ENCODE measurements around the gene SLC6A1.

SLC6A1 gene

DNA sequence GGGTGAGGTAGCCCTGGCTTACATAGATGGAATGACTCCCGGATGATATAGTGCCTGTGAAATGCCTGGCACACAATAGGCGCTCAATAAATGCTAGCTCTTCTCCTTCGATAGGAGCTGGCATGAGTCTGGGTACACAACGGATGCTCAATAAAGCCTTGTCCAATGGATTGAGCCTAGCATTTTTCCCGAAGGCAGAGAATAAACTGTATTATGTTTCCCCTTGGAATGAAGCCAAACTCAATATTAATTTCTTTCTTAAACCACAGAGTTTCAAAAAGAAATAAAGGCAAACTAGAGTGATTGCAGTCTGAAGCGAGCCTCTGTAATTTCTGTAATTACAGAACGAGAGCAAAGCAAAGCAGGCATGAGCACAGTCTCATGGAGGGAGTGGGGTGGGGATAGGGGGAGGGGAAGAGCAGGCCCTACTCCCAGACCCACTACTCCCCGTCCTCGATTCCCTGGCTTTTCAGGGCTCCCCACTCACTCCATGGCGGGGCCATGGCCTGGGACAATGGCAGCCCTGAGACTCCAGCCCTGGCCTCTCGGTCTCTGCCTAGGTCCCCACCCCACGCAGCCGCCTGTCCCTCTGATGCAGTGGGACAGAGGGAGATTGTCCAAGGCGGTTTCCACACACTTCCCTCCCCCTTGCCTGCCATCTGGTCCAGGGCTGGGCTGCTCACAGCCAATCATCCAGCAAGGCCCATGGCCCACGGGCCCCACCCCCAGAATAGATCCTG is 18.0 kb downstream of the SLC6A1 start:
- no peak for FAIRE-seq
- TF ChIP-seq PAX5 (IDR thresholded peaks at IDR 0.05; ENCODE audit: insufficient read depth, low read length, severe bottlenecking) (no peak), POU2F2 (IDR thresholded peaks at IDR 0.05; ENCODE audit: low read depth, low read length) (no peak), POLR2A (IDR thresholded peaks at IDR 0.05; ENCODE audit: low read depth, low read length) (no peak), TAF1 (IDR thresholded peaks at IDR 0.05; ENCODE audit: low read depth, low read length) (no peak), SPI1 (IDR thresholded peaks at IDR 0.05; ENCODE audit: low read depth, low read length) (no peak), POLR2AphosphoS5 (IDR thresholded peaks at IDR 0.05; ENCODE audit: low read depth, low read length) (no peak)
- DNase-seq (ENCODE audit: insufficient read length, low spot score), result no peak

DNA sequence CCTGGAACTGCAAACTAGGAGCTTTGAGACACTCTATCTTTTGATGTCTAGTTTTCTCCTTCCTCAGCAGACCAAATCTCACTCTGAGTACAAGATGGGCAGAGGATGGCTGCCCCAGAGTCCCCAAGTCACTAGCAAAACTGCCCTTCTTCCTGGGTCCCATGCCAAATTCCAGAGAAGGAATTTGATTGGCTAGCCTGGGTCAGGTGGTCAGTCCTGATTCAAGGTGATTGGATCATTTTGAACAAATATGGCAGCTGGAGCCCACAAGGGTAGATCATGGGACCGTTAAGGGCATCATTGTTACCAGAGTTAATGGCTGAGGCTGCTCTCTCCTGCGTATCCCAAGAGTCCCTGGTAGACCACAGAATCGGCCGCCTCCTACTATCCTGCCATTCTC is 21.7 kb downstream of the SLC6A1 start:
- no peak for FAIRE-seq
- TF ChIP-seq TAF1 (IDR thresholded peaks at IDR 0.05; ENCODE audit: low read depth, low read length) (no peak), POLR2AphosphoS5 (IDR thresholded peaks at IDR 0.05; ENCODE audit: low read depth, low read length) (no peak), PAX5 (IDR thresholded peaks at IDR 0.05; ENCODE audit: insufficient read depth, low read length, severe bottlenecking) (no peak), POLR2A (IDR thresholded peaks at IDR 0.05; ENCODE audit: low read depth, low read length) (no peak), POU2F2 (IDR thresholded peaks at IDR 0.05; ENCODE audit: low read depth, low read length) (no peak), SPI1 (IDR thresholded peaks at IDR 0.05; ENCODE audit: low read depth, low read length) (no peak)
- DNase-seq (ENCODE audit: insufficient read length, low spot score), result no peak

DNA sequence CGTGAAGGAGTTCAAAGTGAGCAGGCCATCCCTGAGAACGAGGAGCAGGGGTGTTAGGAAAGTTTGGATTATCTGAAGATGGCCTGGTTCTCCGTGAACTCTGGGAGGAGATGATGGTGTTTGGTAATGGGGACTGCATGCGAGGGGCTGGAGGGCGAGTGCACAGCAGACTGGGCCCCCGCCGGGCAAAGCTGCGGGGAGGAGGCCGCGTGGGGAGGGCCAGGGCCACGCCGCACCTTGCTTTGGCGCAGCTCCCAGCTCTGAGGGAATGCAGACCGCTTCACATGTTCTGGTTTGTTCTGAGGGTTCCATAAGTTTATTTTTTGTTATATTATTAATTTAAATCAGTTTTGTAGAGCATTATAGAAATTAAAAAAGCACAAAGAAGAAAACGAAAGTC is 22.2 kb downstream of the SLC6A1 start:
- DNase-seq (ENCODE audit: insufficient read length, low spot score) (no peak), FAIRE-seq (no peak)
- TF ChIP-seq POLR2AphosphoS5 (IDR thresholded peaks at IDR 0.05; ENCODE audit: low read depth, low read length), result no peak
- no peak for TF ChIP-seq SPI1 (IDR thresholded peaks at IDR 0.05; ENCODE audit: low read depth, low read length)
- no peak for TF ChIP-seq TAF1 (IDR thresholded peaks at IDR 0.05; ENCODE audit: low read depth, low read length)
- TF ChIP-seq PAX5 (IDR thresholded peaks at IDR 0.05; ENCODE audit: insufficient read depth, low read length, severe bottlenecking), result no peak
- TF ChIP-seq POLR2A (IDR thresholded peaks at IDR 0.05; ENCODE audit: low read depth, low read length), result no peak

DNA sequence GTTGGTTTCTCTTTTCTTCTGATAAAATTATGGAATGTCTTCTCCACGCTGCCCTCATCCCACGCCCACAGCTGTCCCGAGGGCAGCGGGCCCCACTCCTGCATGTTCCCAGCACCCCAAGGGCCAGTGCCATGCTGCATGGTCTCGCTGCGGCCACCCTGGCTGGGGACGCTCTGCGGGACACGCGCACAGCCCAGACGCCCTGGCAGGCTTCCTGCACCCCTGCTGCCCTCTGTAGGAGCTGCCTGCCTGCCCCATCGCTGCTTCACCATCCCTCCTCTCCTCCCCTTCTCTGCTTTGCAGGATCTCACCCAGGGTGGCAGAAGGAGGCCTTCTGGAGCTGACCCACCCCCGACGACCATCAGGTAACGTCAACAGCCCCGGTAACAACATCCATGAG is 22.8 kb downstream of the SLC6A1 start:
- no peak for FAIRE-seq
- TF ChIP-seq POU2F2 (IDR thresholded peaks at IDR 0.05; ENCODE audit: low read depth, low read length), result no peak
- TF ChIP-seq TAF1 (IDR thresholded peaks at IDR 0.05; ENCODE audit: low read depth, low read length), result no peak
- no peak for TF ChIP-seq POLR2A (IDR thresholded peaks at IDR 0.05; ENCODE audit: low read depth, low read length)
- no peak for TF ChIP-seq POLR2AphosphoS5 (IDR thresholded peaks at IDR 0.05; ENCODE audit: low read depth, low read length)
- no peak for DNase-seq (ENCODE audit: insufficient read length, low spot score)

DNA sequence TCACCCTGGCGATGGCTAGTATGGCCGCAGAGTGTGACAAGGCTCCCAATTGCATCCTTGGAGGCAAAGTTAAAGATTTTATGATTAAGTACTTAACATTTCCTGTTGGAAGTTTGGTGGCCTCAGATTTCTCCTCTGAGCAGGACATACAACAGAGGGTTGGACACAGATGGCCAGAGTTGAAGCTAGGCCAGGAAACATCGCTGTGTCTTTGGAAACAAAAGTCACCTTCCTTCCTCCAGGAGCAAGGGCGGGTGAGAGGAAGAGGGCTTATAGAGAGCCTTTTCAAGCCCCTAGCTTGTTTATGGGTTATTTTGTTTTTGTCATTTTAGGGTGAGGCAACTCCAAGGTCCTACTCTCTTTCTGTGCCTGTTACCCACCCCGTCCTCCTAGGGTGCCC is 24.2 kb downstream of the SLC6A1 start:
- DNase-seq (ENCODE audit: insufficient read length, low spot score), result no peak
- TF ChIP-seq POLR2A (IDR thresholded peaks at IDR 0.05; ENCODE audit: low read depth, low read length) (no peak), POLR2AphosphoS5 (IDR thresholded peaks at IDR 0.05; ENCODE audit: low read depth, low read length) (no peak), POU2F2 (IDR thresholded peaks at IDR 0.05; ENCODE audit: low read depth, low read length) (no peak), PAX5 (IDR thresholded peaks at IDR 0.05; ENCODE audit: insufficient read depth, low read length, severe bottlenecking) (no peak)
- no peak for FAIRE-seq

DNA sequence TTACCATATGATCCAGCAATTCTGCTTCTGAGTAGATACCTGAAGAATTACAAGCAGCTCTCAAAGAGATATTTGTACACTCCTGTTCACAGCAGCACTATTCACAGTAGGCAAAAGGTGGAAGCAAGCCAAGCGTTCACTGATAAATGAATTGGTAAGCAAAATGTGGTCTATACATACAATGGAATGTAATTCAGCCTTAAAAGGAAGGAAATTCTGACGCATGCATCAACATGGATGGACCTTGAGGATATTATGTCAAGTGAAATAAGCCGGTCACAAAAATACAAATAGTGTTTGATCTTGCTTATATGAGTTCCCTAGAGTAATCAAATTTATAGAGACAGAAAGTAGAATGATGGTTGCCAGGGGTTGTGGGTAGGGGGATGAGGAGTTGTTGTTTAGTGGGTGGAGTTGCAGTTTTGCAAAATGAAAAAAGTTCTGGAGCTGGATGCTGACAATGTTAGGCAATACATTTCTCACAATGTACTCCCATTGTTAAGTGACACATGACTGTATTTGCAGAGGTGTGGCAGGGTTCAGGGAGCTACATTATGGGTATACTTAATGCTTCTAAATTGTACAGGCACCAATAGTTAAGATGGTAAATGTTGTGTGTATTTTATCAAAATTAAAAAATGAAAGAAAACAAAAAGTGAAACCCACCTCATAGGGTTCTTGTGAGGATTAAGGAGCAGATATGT is 26.7 kb downstream of the SLC6A1 start:
- DNase-seq (ENCODE audit: insufficient read length, low spot score) (no peak), FAIRE-seq (no peak)
- no peak for TF ChIP-seq PAX5 (IDR thresholded peaks at IDR 0.05; ENCODE audit: insufficient read depth, low read length, severe bottlenecking)
- no peak for TF ChIP-seq POLR2A (IDR thresholded peaks at IDR 0.05; ENCODE audit: low read depth, low read length)
- no peak for TF ChIP-seq TAF1 (IDR thresholded peaks at IDR 0.05; ENCODE audit: low read depth, low read length)
- TF ChIP-seq POLR2AphosphoS5 (IDR thresholded peaks at IDR 0.05; ENCODE audit: low read depth, low read length), result no peak
- TF ChIP-seq SPI1 (IDR thresholded peaks at IDR 0.05; ENCODE audit: low read depth, low read length), result no peak
- no peak for TF ChIP-seq POU2F2 (IDR thresholded peaks at IDR 0.05; ENCODE audit: low read depth, low read length)

DNA sequence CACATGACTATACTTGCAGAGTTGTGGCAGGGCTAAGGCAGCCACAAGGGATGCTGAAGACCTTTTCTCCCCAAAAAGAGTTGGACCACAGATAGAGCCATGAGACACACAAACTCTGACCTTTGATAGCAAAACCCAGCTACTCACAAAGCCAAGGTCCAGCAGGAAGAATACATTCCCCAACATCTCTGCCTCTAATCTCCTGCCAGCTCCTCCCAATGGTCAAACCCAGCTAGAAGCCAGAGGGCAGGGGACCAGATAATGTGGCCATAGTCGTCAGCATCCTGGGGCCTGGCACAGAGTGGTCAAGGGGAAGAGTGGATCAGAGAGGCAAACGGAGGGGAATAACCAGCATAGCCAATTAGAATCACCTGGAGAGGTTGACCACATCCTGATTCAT is 28.2 kb downstream of the SLC6A1 start:
- TF ChIP-seq SPI1 (IDR thresholded peaks at IDR 0.05; ENCODE audit: low read depth, low read length) (no peak), POLR2AphosphoS5 (IDR thresholded peaks at IDR 0.05; ENCODE audit: low read depth, low read length) (no peak), PAX5 (IDR thresholded peaks at IDR 0.05; ENCODE audit: insufficient read depth, low read length, severe bottlenecking) (no peak), TAF1 (IDR thresholded peaks at IDR 0.05; ENCODE audit: low read depth, low read length) (no peak), POU2F2 (IDR thresholded peaks at IDR 0.05; ENCODE audit: low read depth, low read length) (no peak), POLR2A (IDR thresholded peaks at IDR 0.05; ENCODE audit: low read depth, low read length) (no peak)
- DNase-seq (ENCODE audit: insufficient read length, low spot score) (no peak), FAIRE-seq (no peak)

DNA sequence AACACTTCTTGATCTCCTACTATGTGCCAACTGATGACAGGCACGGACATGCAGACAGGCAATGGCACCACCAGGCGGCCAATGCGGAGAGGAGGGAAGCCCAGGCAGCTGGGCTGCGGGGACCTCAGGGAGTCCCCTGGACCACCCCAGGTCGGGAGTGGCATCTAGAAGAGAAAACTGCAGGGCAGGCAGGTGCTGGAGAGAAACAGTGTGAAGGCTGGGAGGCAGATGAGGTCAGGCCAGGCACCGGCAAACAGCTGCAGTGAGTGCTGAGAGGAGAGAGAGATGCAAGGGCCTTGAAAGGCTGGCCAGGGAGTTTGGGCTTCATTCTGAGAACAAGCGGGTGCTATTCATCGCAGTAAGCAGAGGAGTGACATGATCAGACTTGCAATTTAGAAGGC is 29.1 kb downstream of the SLC6A1 start:
- DNase-seq (ENCODE audit: insufficient read length, low spot score), result no peak
- TF ChIP-seq TAF1 (IDR thresholded peaks at IDR 0.05; ENCODE audit: low read depth, low read length) (no peak), SPI1 (IDR thresholded peaks at IDR 0.05; ENCODE audit: low read depth, low read length) (no peak), POU2F2 (IDR thresholded peaks at IDR 0.05; ENCODE audit: low read depth, low read length) (no peak), POLR2AphosphoS5 (IDR thresholded peaks at IDR 0.05; ENCODE audit: low read depth, low read length) (no peak), PAX5 (IDR thresholded peaks at IDR 0.05; ENCODE audit: insufficient read depth, low read length, severe bottlenecking) (no peak), POLR2A (IDR thresholded peaks at IDR 0.05; ENCODE audit: low read depth, low read length) (no peak)
- FAIRE-seq, result no peak

DNA sequence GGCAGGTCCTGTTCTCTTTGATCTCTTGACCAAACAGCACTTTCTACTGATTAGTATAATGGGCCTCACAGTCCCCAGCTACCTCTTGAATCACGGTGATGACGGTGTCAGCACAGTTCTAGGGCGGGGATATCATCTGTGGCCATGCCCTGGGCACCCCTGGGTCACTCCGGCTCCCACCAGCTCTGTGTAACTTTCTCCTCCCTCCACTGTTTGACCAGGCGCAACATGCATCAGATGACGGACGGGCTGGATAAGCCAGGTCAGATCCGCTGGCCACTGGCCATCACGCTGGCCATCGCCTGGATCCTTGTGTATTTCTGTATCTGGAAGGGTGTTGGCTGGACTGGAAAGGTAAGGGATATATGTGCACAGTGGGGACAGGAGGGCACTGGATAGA is 29.6 kb downstream of the SLC6A1 start:
- no peak for FAIRE-seq
- TF ChIP-seq POU2F2 (IDR thresholded peaks at IDR 0.05; ENCODE audit: low read depth, low read length) (no peak), POLR2AphosphoS5 (IDR thresholded peaks at IDR 0.05; ENCODE audit: low read depth, low read length) (no peak), POLR2A (IDR thresholded peaks at IDR 0.05; ENCODE audit: low read depth, low read length) (no peak), TAF1 (IDR thresholded peaks at IDR 0.05; ENCODE audit: low read depth, low read length) (no peak), PAX5 (IDR thresholded peaks at IDR 0.05; ENCODE audit: insufficient read depth, low read length, severe bottlenecking) (no peak), SPI1 (IDR thresholded peaks at IDR 0.05; ENCODE audit: low read depth, low read length) (no peak)

More for the DNA sequence above, 29.6 kb downstream of the SLC6A1 start:
- no peak for DNase-seq (ENCODE audit: insufficient read length, low spot score)
